ENCODE results near the gene EIF5A2. TPM values are rescaled to one million over a fixed set of nuclear protein-coding genes. Genes with fewer than 3 reads are reported as not detected.
"Not testable (repeated sequence)": the region's sequence is repeated elsewhere in the genome, so short reads cannot be mapped to it uniquely, and the experiment has no call there.

The EIF5A2 gene
- total and polyA plus RNA-seq, 2 experiments from 2014 or later, result 20.4 to 20.8 TPM

- no peak overlapping the region for H3K27ac ChIP-seq
- in situ Hi-C loops (cut with MboI), result no loop called here
- H3K4me3 ChIP-seq, result no peak overlapping the region
- DNase-seq, result no peak
- H3K27me3 ChIP-seq (replicated peaks; ENCODE audit: insufficient read depth), result no peaks in the 10 kb centered on the region
- no peak overlapping the region for H3K9ac ChIP-seq
- no peak overlapping the region for H3K4me2 ChIP-seq (ENCODE audit: unreplicated experiment)
- no peaks in the 10 kb centered on the region for H4K20me1 ChIP-seq (ENCODE audit: insufficient read depth)
- no peaks in the 10 kb centered on the region for H3K4me1 ChIP-seq (ENCODE audit: insufficient read depth)
- no peaks in the 10 kb centered on the region for H3F3A ChIP-seq (ENCODE audit: insufficient read depth)
- H3K9me3 ChIP-seq (ENCODE audit: low read depth), result no peaks in the 10 kb centered on the region
- peaks cover 11% of the 10 kb centered on the region; the same call in 1 of the 2 replicates for H3K36me3 ChIP-seq (ENCODE audit: low read depth)
- TF ChIP-seq EZH2 (IDR thresholded peaks at IDR 0.05; ENCODE audit: insufficient read depth, poor library complexity, severe bottlenecking) (no peak), EZH2phosphoT487 (IDR thresholded peaks at IDR 0.05; ENCODE audit: insufficient read depth, low read depth) (no peak)
- H3K9me2 ChIP-seq (ENCODE audit: insufficient read depth), result no peaks in the 10 kb centered on the region
- 94 to 99% methylated on average over 8 of the region's 8 CpGs for whole genome bisulfite sequencing, 2 experiments (ENCODE audit: low coverage in 1 of 2, low lambda C conversion rate in 2 of 2, missing lambda C conversion rate in 2 of 2)
- H2AFZ ChIP-seq, result no peak overlapping the region
- H3K79me2 ChIP-seq (ENCODE audit: insufficient read depth), result no peaks in the 10 kb centered on the region
These were observed 14.5 kb downstream of the EIF5A2 start for GRCh38 chr3:170893895-170894294.

GRCh38 chr3:170889630-170890029 lies 18.8 kb downstream of the EIF5A2 start:
- TF ChIP-seq EZH2 (IDR thresholded peaks at IDR 0.05; ENCODE audit: insufficient read depth, poor library complexity, severe bottlenecking) (no peak), EZH2phosphoT487 (IDR thresholded peaks at IDR 0.05; ENCODE audit: insufficient read depth, low read depth) (no peak)
- Histone ChIP-seq H3K9me3 (ENCODE audit: low read depth) (no peaks in the 10 kb centered on the region), H3K9me2 (ENCODE audit: insufficient read depth) (no peaks in the 10 kb centered on the region), H3K4me3 (no peak overlapping the region), H3K36me3 (ENCODE audit: low read depth) (peaks cover 11% of the 10 kb centered on the region; the same call in 1 of the 2 replicates), H3K27me3 (replicated peaks; ENCODE audit: insufficient read depth) (no peaks in the 10 kb centered on the region), H3K4me1 (ENCODE audit: insufficient read depth) (no peaks in the 10 kb centered on the region), H2AFZ (no peak overlapping the region), H3K4me2 (ENCODE audit: unreplicated experiment) (no peak overlapping the region), H3K9ac (no peak overlapping the region), H3K79me2 (ENCODE audit: insufficient read depth) (no peaks in the 10 kb centered on the region), H3K27ac (no peak overlapping the region), H4K20me1 (ENCODE audit: insufficient read depth) (no peaks in the 10 kb centered on the region), H3F3A (ENCODE audit: insufficient read depth) (no peaks in the 10 kb centered on the region)
- in situ Hi-C loops (cut with MboI), result no loop called here
- DNase-seq, result no peak
- WGBS, 2 experiments (ENCODE audit: low coverage in 1 of 2, low lambda C conversion rate in 2 of 2, missing lambda C conversion rate in 2 of 2), result 26 to 29% methylated on average over 1 of the region's 1 CpG

- no peak overlapping the region for H3K9ac ChIP-seq
- no peaks in the 10 kb centered on the region for H4K20me1 ChIP-seq (ENCODE audit: insufficient read depth)
- H3K4me3 ChIP-seq, result no peak overlapping the region
- H3K9me2 ChIP-seq (ENCODE audit: insufficient read depth), result no peaks in the 10 kb centered on the region
- no peaks in the 10 kb centered on the region for H3K27me3 ChIP-seq (replicated peaks; ENCODE audit: insufficient read depth)
- in situ Hi-C loops (cut with MboI), result no loop called here
- H3F3A ChIP-seq (ENCODE audit: insufficient read depth), result no peaks in the 10 kb centered on the region
- no peaks in the 10 kb centered on the region for H3K4me1 ChIP-seq (ENCODE audit: insufficient read depth)
- H3K27ac ChIP-seq, result no peak overlapping the region
- H3K79me2 ChIP-seq (ENCODE audit: insufficient read depth), result no peaks in the 10 kb centered on the region
- TF ChIP-seq EZH2 (IDR thresholded peaks at IDR 0.05; ENCODE audit: insufficient read depth, poor library complexity, severe bottlenecking) (no peak), EZH2phosphoT487 (IDR thresholded peaks at IDR 0.05; ENCODE audit: insufficient read depth, low read depth) (no peak)
- DNase-seq, result no peak
- H3K4me2 ChIP-seq (ENCODE audit: unreplicated experiment), result no peak overlapping the region
- H3K9me3 ChIP-seq (ENCODE audit: low read depth), result no peaks in the 10 kb centered on the region
- no peak overlapping the region for H2AFZ ChIP-seq
- H3K36me3 ChIP-seq (ENCODE audit: low read depth), result peaks cover 11% of the 10 kb centered on the region; the same call in 1 of the 2 replicates
These were observed 19.3 kb downstream of the EIF5A2 start for GRCh38 chr3:170889132-170889531.

- 88 to 93% methylated on average over 14 to 23 of the region's 24 CpGs for WGBS, 2 experiments (ENCODE audit: low coverage in 1 of 2, low lambda C conversion rate in 2 of 2, missing lambda C conversion rate in 2 of 2)
- H4K20me1 ChIP-seq (ENCODE audit: insufficient read depth); H3K4me2 ChIP-seq (ENCODE audit: unreplicated experiment); H3K9me3 ChIP-seq (ENCODE audit: low read depth); H3K4me3 ChIP-seq; H3K9ac ChIP-seq; H3K27ac ChIP-seq; H3K36me3 ChIP-seq (ENCODE audit: low read depth); H3F3A ChIP-seq (ENCODE audit: insufficient read depth); H3K79me2 ChIP-seq (ENCODE audit: insufficient read depth); in situ Hi-C loops (cut with MboI); H2AFZ ChIP-seq; H3K9me2 ChIP-seq (ENCODE audit: insufficient read depth); H3K4me1 ChIP-seq (ENCODE audit: insufficient read depth); DNase-seq; H3K27me3 ChIP-seq (replicated peaks; ENCODE audit: insufficient read depth): not testable (repeated sequence)
These were observed 24.1 kb downstream of the EIF5A2 start for GRCh38 chr3:170884109-170884930.

GRCh38 chr3:170878688-170879087 lies 29.7 kb downstream of the EIF5A2 start:
- H3K79me2 ChIP-seq (ENCODE audit: insufficient read depth); H3K9me3 ChIP-seq (ENCODE audit: low read depth); H3K4me3 ChIP-seq; H2AFZ ChIP-seq; H4K20me1 ChIP-seq (ENCODE audit: insufficient read depth); H3K27ac ChIP-seq; H3K4me1 ChIP-seq (ENCODE audit: insufficient read depth); H3K4me2 ChIP-seq (ENCODE audit: unreplicated experiment); H3K36me3 ChIP-seq (ENCODE audit: low read depth); in situ Hi-C loops (cut with MboI); H3F3A ChIP-seq (ENCODE audit: insufficient read depth); H3K27me3 ChIP-seq (replicated peaks; ENCODE audit: insufficient read depth); H3K9me2 ChIP-seq (ENCODE audit: insufficient read depth); DNase-seq; H3K9ac ChIP-seq: not testable (repeated sequence)
- 79 to 97% methylated on average over 3 of the region's 5 CpGs for WGBS, 2 experiments (ENCODE audit: low coverage in 1 of 2, low lambda C conversion rate in 2 of 2, missing lambda C conversion rate in 2 of 2)

GRCh38 chr3:170877311-170877710 lies 31.1 kb downstream of the EIF5A2 start:
- WGBS, 2 experiments (ENCODE audit: low coverage in 1 of 2, low lambda C conversion rate in 2 of 2, missing lambda C conversion rate in 2 of 2), result 82 to 83% methylated on average over 6 of the region's 6 CpGs
- in situ Hi-C loops (cut with MboI); H3K9me3 ChIP-seq (ENCODE audit: low read depth); H4K20me1 ChIP-seq (ENCODE audit: insufficient read depth); H3K36me3 ChIP-seq (ENCODE audit: low read depth); H3F3A ChIP-seq (ENCODE audit: insufficient read depth); H3K9ac ChIP-seq; H3K9me2 ChIP-seq (ENCODE audit: insufficient read depth); H3K4me2 ChIP-seq (ENCODE audit: unreplicated experiment); H3K79me2 ChIP-seq (ENCODE audit: insufficient read depth); H3K4me1 ChIP-seq (ENCODE audit: insufficient read depth); H3K27me3 ChIP-seq (replicated peaks; ENCODE audit: insufficient read depth); DNase-seq; H2AFZ ChIP-seq; H3K27ac ChIP-seq; H3K4me3 ChIP-seq: not testable (repeated sequence)
